ENCODE measurements around the gene ID4.

GRCh38 chr6:19804205-19805128 lies 32.7 kb upstream of the ID4 start:
- TF ChIP-seq, protein P1, sequence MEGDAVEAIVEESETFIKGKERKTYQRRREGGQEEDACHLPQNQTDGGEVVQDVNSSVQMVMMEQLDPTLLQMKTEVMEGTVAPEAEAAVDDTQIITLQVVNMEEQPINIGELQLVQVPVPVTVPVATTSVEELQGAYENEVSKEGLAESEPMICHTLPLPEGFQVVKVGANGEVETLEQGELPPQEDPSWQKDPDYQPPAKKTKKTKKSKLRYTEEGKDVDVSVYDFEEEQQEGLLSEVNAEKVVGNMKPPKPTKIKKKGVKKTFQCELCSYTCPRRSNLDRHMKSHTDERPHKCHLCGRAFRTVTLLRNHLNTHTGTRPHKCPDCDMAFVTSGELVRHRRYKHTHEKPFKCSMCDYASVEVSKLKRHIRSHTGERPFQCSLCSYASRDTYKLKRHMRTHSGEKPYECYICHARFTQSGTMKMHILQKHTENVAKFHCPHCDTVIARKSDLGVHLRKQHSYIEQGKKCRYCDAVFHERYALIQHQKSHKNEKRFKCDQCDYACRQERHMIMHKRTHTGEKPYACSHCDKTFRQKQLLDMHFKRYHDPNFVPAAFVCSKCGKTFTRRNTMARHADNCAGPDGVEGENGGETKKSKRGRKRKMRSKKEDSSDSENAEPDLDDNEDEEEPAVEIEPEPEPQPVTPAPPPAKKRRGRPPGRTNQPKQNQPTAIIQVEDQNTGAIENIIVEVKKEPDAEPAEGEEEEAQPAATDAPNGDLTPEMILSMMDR (IDR thresholded peaks at IDR 0.05): no peak
- TF ChIP-seq POLR2A (IDR thresholded peaks at IDR 0.05): peak in 1 of 2 donors; percentile 60

Measured in vagina (tissue), 2 donors.